ENCODE measurements around the gene CELA2B. TPM values are rescaled to one million over a fixed set of nuclear protein-coding genes. Genes with fewer than 3 reads are reported as not detected.

CELA2B gene
- total and polyA plus RNA-seq, 4 donors: not detected

GRCh38 chr1:15510611-15511405 is 34.9 kb downstream of the CELA2B start:
- H3K27ac ChIP-seq (ENCODE audit: low read depth in 1 of 2, low read length in 2 of 2): no peak overlapping the region
- WGBS: 95% methylated on average over 8 of the region's 8 CpGs
- no peaks in the 10 kb centered on the region for H3K4me1 ChIP-seq (ENCODE audit: control insufficient read depth in 4 of 4, insufficient read depth in 4 of 4, low read length in 3 of 4)
- no peak for TF ChIP-seq ZBTB33 (IDR thresholded peaks at IDR 0.05)
- TF ChIP-seq, protein P1, sequence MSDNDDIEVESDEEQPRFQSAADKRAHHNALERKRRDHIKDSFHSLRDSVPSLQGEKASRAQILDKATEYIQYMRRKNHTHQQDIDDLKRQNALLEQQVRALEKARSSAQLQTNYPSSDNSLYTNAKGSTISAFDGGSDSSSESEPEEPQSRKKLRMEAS (IDR thresholded peaks at IDR 0.05): no peak
- no peak for TF ChIP-seq FOXA1 (IDR thresholded peaks at IDR 0.05)
- TF ChIP-seq EGR1 (IDR thresholded peaks at IDR 0.05; ENCODE audit: low read depth in 2 of 2): no peak
- TF ChIP-seq FOXA2 (IDR thresholded peaks at IDR 0.05): no peak
- TF ChIP-seq JUND (IDR thresholded peaks at IDR 0.05): no peak
- TF ChIP-seq TAF1 (conservative IDR thresholded peaks at IDR 0.05): no peak
- TF ChIP-seq, protein P2, sequence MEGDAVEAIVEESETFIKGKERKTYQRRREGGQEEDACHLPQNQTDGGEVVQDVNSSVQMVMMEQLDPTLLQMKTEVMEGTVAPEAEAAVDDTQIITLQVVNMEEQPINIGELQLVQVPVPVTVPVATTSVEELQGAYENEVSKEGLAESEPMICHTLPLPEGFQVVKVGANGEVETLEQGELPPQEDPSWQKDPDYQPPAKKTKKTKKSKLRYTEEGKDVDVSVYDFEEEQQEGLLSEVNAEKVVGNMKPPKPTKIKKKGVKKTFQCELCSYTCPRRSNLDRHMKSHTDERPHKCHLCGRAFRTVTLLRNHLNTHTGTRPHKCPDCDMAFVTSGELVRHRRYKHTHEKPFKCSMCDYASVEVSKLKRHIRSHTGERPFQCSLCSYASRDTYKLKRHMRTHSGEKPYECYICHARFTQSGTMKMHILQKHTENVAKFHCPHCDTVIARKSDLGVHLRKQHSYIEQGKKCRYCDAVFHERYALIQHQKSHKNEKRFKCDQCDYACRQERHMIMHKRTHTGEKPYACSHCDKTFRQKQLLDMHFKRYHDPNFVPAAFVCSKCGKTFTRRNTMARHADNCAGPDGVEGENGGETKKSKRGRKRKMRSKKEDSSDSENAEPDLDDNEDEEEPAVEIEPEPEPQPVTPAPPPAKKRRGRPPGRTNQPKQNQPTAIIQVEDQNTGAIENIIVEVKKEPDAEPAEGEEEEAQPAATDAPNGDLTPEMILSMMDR (IDR thresholded peaks at IDR 0.05; ENCODE audit: low read depth, low read length, missing input control): no peak
- no peak for TF ChIP-seq RXRA (IDR thresholded peaks at IDR 0.05)
- TF ChIP-seq HNF4G (IDR thresholded peaks at IDR 0.05): no peak
- TF ChIP-seq SP1 (IDR thresholded peaks at IDR 0.05): no peak
- TF ChIP-seq, protein P3, sequence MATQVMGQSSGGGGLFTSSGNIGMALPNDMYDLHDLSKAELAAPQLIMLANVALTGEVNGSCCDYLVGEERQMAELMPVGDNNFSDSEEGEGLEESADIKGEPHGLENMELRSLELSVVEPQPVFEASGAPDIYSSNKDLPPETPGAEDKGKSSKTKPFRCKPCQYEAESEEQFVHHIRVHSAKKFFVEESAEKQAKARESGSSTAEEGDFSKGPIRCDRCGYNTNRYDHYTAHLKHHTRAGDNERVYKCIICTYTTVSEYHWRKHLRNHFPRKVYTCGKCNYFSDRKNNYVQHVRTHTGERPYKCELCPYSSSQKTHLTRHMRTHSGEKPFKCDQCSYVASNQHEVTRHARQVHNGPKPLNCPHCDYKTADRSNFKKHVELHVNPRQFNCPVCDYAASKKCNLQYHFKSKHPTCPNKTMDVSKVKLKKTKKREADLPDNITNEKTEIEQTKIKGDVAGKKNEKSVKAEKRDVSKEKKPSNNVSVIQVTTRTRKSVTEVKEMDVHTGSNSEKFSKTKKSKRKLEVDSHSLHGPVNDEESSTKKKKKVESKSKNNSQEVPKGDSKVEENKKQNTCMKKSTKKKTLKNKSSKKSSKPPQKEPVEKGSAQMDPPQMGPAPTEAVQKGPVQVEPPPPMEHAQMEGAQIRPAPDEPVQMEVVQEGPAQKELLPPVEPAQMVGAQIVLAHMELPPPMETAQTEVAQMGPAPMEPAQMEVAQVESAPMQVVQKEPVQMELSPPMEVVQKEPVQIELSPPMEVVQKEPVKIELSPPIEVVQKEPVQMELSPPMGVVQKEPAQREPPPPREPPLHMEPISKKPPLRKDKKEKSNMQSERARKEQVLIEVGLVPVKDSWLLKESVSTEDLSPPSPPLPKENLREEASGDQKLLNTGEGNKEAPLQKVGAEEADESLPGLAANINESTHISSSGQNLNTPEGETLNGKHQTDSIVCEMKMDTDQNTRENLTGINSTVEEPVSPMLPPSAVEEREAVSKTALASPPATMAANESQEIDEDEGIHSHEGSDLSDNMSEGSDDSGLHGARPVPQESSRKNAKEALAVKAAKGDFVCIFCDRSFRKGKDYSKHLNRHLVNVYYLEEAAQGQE (IDR thresholded peaks at IDR 0.05): no peak
- TF ChIP-seq YY1 (IDR thresholded peaks at IDR 0.05): no peak
- TF ChIP-seq RAD21 (IDR thresholded peaks at IDR 0.05): no peak
- H3K36me3 ChIP-seq (ENCODE audit: control insufficient read depth in 4 of 4, insufficient read depth in 3 of 4, low read depth in 1 of 4, low read length in 3 of 4): peaks cover 0 to 9% (median 4%) of the 10 kb centered on the region in 4 donors
- no peaks in the 10 kb centered on the region for H3K9me3 ChIP-seq (ENCODE audit: control insufficient read depth in 4 of 4, low read length in 3 of 4)
- H3K4me3 ChIP-seq (ENCODE audit: low read depth in 1 of 3, low read length in 3 of 3): no peak overlapping the region
- no peak for DNase-seq (ENCODE audit: low spot score)
- no peak overlapping the region for H3K9ac ChIP-seq (ENCODE audit: low read depth in 1 of 2, low read length in 2 of 2)
- H3K27me3 ChIP-seq (ENCODE audit: control insufficient read depth in 4 of 4, insufficient read depth in 4 of 4, low read length in 3 of 4): no peaks in the 10 kb centered on the region

DNA sequence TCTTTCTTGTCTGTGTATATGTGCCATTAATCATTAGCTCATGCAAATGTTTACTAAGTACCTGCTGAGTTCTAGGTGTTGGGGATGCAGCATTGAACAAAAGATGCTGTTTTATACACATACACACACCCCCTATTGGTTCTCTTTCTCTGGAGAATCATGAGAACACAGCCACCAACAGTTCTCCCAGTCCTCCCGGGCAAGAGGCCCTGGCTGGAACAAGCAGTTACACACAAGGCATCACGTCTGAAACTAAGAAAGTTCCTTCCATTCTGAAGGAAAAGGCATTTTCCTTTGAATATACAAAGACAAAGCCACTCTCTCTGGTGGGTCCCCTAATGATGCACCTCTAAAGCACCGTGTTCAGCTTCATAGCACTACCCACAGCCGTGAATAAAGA is 37.3 kb downstream of the CELA2B start:
- H3K27ac ChIP-seq (ENCODE audit: low read depth in 1 of 2, low read length in 2 of 2): no peak overlapping the region
- H3K4me3 ChIP-seq (ENCODE audit: low read depth in 1 of 3, low read length in 3 of 3): no peak overlapping the region
- TF ChIP-seq, protein P1 (IDR thresholded peaks at IDR 0.05): no peak
- TF ChIP-seq JUND (IDR thresholded peaks at IDR 0.05) (no peak), NR2F2 (IDR thresholded peaks at IDR 0.05) (no peak), RAD21 (IDR thresholded peaks at IDR 0.05) (no peak), HNF4G (IDR thresholded peaks at IDR 0.05) (no peak), HNF4A (conservative IDR thresholded peaks at IDR 0.05) (no peak), FOXA1 (IDR thresholded peaks at IDR 0.05) (no peak), GABPA (IDR thresholded peaks at IDR 0.05 in 1 of 2, conservative IDR thresholded peaks at IDR 0.05 in 1 of 2) (no peak)
- TF ChIP-seq, protein P4, sequence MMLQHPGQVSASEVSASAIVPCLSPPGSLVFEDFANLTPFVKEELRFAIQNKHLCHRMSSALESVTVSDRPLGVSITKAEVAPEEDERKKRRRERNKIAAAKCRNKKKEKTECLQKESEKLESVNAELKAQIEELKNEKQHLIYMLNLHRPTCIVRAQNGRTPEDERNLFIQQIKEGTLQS (IDR thresholded peaks at IDR 0.05): no peak
- TF ChIP-seq, protein P2 (IDR thresholded peaks at IDR 0.05; ENCODE audit: low read depth, low read length, missing input control): no peak

More for the DNA sequence above, 37.3 kb downstream of the CELA2B start:
- no peaks in the 10 kb centered on the region for H3K27me3 ChIP-seq (ENCODE audit: control insufficient read depth in 4 of 4, insufficient read depth in 4 of 4, low read length in 3 of 4)
- no peaks in the 10 kb centered on the region for H3K4me1 ChIP-seq (ENCODE audit: control insufficient read depth in 4 of 4, insufficient read depth in 4 of 4, low read length in 3 of 4)
- H3K9ac ChIP-seq (ENCODE audit: low read depth in 1 of 2, low read length in 2 of 2): no peak overlapping the region
- 91% methylated on average over 4 of the region's 4 CpGs for WGBS
- H3K9me3 ChIP-seq (ENCODE audit: control insufficient read depth in 4 of 4, low read length in 3 of 4): no peaks in the 10 kb centered on the region
- DNase-seq (ENCODE audit: low spot score): no peak
- H3K36me3 ChIP-seq (ENCODE audit: control insufficient read depth in 4 of 4, insufficient read depth in 3 of 4, low read depth in 1 of 4, low read length in 3 of 4): peaks cover 0 to 7% (median 4%) of the 10 kb centered on the region in 4 donors
